GM19238 (cell line): ENCODE measurements around the gene RBBP4.
A peak's percentile ranks its signal among the peaks of the same experiment; 100 is the strongest.
"Not testable (repeated sequence)": the region's sequence is repeated elsewhere in the genome, so short reads cannot be mapped to it uniquely, and the experiment has no call there.

Experiments
- DNase-seq: peaks from one replicate; pipeline ENCODE4 v3.0.0; 2011; ENCODE audit warnings: low spot score; ENCODE audit not compliant: insufficient read length

RBBP4 gene

DNA sequence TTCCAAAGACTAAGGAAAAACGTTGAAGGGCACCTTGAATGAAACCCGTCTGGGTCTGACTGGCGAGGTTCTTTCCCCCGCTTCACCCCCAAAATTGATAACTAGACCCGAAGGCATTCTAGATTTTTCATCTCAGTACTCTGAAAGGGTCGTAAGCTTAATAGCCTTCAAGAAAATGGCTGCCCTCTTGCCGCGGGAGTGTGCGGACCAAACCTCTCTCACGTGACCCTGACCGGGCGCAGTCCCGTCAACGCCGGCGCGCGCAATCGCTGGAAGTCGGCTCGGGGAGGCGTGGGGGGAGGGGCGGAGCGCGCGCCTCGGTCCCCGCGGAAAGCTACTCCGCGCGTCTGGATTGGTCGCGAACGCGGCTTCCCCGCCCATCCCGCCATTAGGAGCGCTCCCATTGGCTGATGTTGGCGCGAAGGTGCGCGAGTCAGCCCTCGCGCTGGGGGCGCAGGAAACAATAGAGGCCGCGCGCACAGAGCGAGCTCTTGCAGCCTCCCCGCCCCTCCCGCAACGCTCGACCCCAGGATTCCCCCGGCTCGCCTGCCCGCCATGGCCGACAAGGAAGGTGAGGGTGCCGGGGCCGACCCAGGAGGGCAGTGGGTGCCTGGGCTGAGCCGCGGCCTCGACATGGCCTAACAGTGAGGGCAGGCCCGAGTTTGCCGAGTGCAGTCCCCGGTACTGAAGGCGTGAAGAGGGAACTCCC, at the start of gene RBBP4:
TSS of gene RBBP4 (plus strand) at position 457 of the 709 bp plus-strand sequence. CDS start at position 556, 99 bp downstream.
- peak; percentile 93 for DNase-seq

DNA sequence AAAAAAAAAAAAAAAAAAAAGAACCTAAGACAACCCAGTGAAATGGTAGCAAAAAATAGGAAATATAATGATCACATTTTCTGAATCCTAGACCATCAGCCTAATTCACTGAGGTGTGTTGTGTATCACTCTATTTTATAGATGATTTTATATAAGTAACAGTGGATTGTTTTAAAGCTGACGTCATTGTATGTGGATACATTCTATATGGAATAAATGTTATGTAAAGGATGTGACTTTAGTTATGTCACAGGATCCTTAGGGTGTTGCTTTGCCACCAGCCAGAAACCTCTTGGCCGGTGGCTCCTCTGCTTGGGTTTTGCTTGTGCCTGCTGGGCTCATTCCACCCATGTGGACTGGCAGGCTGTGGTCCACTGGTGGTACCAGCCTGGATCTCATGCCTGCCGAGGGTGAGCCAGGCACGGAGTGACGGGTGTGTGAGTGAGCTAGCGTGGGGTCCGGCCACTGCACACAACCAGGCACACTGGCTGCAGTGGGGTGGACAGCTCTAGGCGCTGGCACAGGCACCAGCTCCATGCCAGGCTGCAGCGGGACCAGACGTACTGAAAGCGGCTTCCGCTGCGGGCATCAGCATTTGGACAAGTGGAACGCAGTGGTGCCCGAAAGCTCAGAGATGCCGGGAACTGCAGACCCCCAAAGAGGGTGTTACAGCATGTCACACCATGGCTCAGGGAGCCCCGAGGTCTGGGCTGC, 45.1 kb upstream of the RBBP4 start:
- no peak for DNase-seq

DNA sequence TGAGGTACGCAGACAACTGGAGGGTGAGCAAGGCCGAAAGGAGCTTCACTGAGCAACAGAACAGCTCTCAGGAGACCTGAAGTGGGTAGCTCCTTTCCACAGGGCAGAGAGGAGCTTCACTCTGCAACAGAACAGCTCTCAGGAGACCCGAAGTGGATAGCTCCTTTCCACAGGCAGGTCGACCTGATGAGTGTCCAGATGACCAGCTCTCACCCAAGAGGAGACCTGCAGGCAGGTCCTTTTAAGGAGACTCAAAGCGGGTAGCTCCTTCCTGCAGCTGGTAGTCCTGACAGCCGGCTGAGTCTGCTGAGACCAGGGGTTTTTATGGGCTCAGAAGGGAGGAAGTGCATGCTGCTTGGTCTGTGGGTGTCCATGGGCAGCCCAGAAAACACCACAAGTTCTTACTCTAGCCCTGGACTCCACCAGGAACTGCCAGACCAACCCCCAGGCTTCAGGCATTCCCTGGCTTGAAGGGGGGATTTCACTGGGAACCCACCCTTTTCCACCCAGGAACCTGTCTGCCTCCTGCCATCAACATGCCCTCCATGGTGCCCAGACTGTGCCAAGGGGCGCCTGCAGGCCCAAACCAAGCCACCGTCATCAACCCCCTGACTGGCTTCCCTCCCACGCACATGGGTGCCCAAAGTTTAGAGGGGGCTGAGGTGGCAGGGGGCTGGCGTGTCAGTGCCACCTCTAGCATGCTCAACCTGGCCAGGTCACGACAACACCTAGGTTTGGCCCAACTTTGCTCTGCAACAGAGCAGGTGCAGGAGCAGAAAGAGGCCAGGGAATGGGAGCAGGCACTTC, 44.2 kb upstream of the RBBP4 start:
- no peak for DNase-seq

DNA sequence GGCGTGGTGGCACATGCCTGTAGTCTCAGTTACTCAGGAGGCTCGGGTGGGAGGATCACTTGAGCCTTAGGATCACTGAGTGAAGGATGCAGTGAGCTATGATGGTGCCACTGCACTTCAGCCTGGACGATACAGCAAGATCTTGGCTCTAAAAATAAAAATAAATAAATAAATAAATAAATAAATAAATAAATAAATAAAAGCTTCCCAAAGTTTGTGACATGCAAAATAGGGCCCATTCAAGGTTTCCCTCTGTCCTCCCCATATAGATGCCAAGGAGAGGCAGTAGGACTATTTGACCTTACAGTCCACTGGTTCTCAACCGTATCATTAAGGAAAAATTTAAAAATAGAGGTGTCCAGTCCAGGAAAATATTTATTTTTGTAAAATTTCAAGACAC, 41.8 kb upstream of the RBBP4 start:
- DNase-seq: no peak

DNA sequence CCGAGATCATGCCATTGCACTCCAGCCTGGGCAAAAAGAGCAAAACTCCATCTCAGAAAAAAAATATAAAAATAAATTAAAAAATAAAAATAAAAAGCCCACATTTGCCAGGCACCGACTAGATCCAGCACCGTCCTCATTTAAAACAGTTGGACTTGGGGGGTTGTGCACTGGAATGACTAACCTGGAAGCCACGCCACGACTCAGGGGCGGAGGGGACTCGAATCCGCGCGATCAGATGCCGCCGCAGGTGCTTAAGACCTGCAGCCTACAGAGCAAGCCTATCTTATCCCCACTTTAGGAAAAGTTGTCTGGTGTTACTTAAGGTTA, 39.2 kb upstream of the RBBP4 start:
- no peak for DNase-seq

DNA sequence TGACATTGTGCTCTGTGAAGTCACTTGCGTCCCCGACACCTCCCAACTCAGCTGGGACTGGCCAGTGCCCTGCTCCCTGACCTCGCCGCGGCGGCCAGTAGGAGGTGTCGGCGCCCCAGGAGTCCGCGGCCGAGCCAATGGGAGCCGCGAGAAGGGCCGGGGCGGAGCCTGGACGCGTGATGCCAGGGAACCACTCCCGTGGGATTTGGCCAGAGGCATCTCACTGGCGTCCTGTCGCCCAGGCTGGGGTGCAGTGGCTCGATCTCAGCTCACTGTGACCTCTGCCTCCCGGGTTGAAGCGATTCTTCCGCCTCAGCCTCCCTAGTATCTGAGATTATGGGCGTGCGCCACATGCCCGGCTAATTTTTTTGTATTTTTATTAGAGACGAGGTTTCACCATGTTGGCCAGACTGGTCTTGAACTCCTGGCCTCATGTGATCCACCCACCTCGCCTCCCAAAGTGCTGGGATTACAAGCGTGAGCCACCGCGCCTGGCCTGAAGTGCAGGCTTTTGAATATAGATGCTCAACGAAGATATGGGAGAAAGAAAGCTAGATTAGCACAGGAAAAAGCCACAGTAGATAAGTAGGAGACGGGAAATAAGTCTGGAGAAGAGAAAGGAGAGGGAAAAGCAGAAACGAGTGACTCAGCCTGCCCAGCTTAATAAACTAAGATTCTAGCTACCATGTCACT, 38.7 kb upstream of the RBBP4 start:
- DNase-seq: peak; percentile 76

DNA sequence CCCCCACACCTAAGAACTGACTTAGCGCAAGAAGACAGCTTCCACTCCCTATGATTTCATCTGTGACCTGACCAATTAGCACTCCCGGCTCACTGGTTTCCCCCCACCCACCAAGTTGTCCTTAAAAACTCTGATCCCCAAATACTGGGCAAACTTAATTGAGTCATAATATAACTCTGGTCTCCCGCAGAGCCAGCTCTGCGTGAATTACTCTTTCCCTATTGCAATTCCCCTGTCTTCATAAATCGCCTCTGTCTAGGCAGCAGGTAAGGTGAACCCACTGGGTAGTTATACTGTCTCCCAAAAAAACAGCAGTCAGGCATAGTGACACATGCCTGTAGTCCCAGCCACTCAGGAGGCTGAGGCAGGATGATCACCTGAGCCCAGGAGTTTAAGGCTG, 37.5 kb upstream of the RBBP4 start:
- no peak for DNase-seq

DNA sequence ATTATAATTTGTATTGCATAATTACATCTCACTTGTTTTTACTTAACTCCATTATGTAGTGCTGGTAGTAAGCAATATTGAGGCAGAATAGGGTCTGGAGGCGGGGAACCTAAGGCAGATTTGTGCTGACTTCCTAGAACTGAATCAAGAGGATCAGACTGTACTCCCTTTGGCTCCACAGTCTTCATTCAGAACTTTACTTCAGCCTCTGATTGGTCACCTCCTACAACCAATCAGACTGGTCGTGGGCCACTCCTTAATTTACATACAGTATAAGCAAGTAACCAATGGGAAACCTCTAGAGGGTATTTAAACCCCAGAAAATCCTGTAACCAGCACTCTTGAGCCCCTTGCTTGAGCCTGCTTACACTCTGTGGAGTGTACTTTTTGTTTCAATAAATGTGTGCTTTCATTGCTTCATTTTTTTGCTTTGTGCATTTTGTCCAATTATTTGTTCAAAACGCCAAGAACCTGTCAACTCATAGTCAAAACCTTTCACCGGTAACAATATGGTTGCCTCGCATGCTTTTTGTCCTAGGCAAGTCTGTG, 32.3 kb upstream of the RBBP4 start:
- no peak for DNase-seq

DNA sequence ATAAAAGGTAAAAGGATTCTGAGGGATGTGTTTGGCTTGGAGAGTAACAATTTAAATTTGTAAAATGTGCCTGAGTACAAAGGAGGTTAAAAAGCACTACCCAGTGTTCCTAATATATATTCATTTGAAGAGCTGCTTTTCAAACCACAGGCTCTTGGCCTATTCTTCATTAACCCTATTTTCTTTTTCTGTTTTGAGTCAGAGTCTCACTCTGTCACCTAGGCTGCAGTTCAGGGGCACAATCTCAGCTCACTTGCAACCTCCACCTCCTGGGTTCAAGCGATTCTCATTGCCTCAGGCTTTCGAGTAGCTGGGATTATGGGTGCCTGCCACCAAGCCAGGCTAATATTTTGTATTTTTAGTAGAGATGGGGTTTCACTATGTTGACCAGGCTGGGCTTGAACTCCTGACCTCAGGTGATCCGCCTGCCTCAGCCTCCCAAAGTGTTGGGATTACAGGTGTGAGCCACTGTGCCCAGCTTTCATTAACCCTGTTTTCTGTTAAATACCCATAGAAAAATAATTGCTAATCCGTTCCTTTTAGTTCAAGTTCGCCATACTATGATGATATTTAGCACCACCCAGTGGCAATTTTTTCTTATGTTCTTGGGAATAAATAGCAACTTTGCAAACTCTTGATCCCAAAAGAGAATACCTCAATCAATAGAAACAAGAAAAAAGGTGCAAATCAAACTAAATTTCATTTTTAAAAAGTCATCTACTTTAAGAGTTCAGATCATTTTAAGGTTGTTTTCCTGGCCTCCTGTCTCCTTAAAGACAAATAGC, 31.1 kb upstream of the RBBP4 start:
- DNase-seq: peak; percentile 18

DNA sequence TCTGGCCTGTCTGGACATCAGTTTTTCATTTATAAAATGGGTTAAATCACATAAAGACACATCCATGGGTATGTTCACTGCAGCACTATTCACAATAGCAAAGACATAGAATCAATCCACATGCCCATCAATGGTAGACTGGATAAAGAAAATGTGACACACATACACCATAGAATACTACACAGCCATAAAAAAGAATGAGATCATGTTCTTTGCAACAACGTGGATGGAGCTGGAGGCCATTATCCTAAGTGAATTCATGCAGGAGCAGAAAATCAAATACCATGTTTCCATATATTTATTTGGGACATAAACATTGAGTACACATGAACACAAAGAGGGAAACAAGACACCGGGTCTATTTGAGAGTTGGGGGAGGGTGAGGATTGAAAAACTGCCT, 28.8 kb upstream of the RBBP4 start:
- no peak for DNase-seq

DNA sequence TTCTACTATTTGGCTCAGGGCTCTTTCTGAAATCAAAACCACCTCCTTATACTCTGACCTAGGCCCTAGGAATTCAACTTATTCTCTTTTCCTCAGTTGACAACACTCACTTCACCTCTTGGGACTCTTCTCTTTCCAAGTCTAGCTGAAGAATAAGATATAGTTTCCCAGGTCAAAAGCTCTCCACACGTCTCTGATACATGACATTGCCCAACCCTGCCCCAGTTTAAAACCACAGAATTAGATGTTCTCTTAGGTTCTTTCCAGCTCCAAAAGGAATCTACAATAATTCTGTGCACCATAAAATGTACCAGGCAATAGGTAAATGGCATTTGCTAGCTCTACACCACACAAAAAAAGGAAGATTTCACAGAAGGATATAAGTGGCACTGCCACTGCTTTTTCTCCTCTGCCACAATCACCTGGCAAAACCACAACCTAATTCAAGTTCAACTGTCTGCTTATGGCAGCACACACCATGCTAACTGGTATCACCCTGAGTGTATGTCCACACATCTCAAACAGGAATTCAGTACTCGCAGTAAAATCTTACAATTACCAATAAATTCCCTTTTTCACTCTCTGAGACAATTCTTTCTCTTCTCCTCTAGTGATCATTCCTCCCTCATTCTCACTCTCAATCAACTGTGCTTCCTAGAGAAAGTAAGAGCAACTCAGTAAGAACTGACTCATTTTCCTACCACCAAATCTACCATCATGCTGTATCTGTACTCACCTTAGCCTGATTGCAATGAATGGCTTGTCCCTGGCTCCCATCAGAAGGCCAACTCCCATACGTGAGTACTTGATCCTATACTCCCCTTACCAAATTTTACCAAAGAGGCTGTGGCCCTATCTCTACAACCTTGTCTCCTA, 28.0 kb upstream of the RBBP4 start:
- DNase-seq: no peak

DNA sequence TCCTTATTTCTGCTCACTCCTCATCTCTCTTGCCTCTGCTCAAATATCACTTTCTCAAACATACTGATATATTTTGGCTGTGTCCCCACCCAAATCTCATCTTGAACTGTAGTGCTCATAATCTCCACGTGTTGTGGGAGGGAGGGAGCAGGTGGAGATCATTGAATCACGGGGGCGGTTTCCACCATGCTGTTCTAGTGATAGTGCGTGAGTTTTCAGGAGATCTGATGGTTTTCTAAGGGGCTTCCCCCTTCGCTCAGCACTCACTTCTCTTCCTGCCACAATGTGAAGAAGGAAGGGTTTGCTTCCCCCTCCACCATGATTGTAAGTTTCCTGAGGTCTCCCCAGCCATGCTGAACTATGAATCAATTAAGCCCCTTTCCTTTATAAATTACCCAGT, 27.2 kb upstream of the RBBP4 start:
- no peak for DNase-seq

DNA sequence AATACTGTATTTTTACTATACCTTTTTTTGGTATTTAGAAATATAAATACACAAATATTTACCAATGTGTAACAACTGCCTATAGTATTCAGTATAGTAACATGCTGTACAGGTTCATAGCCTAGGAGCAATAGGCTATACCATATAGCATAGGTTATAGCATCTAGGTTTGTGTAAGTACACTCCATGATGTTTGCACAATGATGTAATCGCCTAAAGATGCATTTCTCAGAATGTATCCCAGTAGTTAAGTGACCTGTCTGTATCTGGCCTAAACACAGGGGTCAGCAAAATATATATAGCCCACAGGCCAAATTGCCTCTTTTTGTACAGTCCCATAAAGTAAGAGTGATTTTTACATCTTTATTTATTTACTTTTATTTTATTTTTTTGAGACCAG, 24.8 kb upstream of the RBBP4 start:
- DNase-seq: no peak

DNA sequence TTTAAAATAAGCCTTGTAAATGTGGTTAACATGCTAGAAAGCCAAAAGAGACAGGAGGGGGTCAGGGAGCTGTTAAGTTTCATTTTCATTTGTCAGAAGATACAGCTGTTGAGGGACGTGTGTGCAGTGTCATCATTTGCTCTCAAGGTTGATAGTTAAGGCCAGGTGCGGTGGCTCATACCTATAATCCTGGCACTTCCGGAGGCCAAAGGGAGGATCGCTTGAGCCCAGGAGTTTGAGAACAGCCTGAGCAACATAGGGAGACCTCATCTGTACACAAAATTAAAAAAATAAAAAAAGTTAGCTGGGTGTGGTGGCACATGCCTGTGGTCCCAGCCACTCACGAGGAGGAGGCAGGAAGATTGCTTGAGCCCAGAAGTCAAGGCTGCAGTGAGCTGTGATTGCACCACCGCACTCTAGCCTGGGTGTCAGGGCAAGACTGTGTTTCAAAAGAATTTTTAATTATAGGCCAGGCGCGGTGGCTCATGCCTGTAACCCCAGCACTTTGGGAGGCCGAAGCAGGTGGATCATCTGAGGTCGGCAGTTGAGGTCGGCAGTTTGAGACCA, 23.3 kb upstream of the RBBP4 start:
- peak; percentile 28 for DNase-seq

DNA sequence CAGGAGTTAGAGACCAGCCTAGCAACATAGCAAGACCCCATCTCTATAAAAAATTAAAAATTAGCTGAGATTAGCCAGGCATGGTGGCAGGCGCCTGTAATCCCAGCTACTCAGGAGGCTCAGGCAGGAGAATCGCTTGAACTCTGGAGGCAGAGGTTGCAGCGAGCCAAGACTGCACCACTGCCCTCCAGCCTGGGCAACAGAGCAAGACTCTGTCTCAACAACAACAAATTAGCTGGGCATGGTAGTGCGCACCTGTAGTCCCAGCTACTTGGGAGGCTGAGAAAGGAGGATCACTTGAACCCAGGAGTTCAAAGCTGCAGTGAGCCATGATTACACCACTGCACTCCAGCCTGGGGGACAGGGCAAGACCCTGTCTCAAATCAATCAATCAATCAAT, 20.8 kb upstream of the RBBP4 start:
- DNase-seq: not testable (repeated sequence)

DNA sequence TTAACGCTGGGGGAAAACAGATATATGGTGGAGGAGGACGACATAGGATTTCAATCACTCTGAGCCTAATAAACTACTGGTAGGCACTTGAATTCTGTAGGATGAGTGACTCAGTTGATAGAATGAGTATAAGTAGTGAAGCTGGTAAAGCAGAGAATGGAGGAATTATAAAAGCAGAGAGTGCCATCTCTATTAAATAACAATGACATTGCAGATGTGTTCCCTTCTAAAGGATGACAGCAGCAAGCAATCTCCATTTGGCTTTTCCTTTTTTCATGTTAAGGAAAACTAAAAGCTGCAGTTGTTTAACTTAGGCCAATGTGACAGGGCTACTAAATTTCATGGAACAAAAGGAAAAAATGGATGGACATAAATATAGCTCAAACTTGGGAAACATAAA, 18.2 kb upstream of the RBBP4 start:
- no peak for DNase-seq

DNA sequence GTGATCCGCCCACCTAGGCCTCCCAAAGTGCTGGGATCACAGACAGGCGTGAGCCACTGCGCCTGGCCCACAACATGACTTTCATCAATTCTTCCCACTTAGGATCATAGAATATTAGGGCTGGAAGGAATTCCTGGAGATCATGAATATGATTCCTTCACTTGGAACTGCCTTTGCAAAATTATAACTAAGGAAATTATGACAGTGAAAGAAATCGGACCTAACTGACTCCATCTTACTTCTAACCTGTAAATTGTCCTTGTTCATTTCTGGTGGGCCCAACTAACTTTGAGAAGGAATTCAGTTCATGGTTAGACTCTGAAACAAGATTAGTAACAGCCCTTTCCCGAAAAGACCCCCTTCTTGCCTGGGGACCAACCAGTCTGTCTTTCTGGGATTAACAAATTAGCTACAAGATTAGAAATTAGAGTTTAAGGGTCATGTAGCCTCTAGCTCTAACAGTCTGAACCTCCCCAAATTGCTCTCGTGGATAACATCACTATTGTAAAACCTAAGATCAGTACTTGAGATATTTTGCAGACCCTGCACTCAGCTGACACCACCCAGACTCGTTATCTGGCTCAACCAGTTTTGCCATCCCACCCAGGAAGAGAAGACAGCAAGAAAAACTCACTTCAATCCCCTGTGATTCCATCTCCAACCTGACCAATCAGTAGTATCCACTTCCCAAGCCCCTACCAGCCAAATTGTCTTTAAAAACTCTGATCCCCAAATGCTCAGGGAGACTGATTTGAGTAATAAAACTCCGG, 15.3 kb upstream of the RBBP4 start:
- DNase-seq: no peak

DNA sequence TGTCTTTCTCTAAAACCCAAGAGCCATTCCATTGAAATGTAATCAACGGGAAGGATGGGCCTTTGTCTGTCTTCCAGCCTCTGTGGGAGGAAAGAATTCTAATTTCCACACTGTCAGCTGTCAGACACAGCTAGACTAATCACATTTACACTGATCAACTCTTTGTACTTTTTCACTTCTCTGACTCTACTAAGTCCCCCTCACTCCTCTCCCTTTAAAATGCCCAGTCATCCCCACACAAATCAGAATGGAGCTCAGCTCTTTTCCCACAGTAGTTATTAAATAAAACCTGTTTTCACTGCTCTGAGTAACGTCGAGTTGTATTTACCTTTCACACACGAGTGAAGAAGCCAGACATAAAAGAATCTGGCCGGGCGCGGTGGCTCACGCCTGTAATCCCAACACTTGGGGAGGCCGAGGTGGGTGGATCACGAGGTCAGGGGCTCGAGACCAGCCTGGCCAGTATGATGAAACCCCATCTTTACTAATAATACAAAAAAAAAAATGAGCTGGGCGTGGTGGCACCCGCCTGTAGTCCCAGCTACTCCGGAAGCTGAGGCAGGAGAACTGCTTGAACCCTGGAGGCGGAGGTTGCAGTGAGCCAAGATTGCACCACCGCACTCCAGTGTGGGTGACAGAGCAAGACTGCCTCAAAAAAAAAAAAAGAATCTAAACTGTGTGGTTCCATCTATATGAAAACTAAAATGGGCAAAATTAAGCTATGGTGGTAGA, 13.9 kb upstream of the RBBP4 start:
- DNase-seq: no peak
